H1 (cell line): ENCODE data around the gene ST8SIA5. TPM values are rescaled to one million over a fixed set of nuclear protein-coding genes. Genes with fewer than 3 reads are reported as not detected.
A peak's percentile ranks its signal among the peaks of the same experiment; 100 is the strongest.

Experiments used
- polyA plus RNA-seq, 7 experiments: library from polyadenylated mRNA; depleted of rRNA in 3 of 7; stranded (reverse) in 5 of 7; unstranded in 2 of 7; fragments of >200 nt in 5 of 7; fragments of 200-250 nt in 2 of 7; gene quantifications; 1 replicate in 5 of 7; 2 replicates in 1 of 7; 4 replicates in 1 of 7; pipeline versions ENCODE4 v1.2.1 to v1.2.3, GENCODE V29; 2011 to 2013; ENCODE audit warnings: missing spikeins in 2 of 7, mixed read lengths in 2 of 7
- total RNA-seq: library from RNA; stranded (reverse); fragmentation: NEBNext Ultra II Directional; extraction: Animal tissue kit (Norgen Biotek cat#: 25700); gene quantifications from 2 replicates; pipeline ENCODE4 v1.2.1, GENCODE V29; 2021
- TF ChIP-seq, protein P1 (sequence below), 3 experiments: IDR thresholded peaks; 1 replicate in 2 of 3; 2 replicates in 1 of 3; pipeline versions ENCODE4 v1.5.1 to v1.6.1; 2011; ENCODE audit warnings: low read length in 3 of 3, mild to moderate bottlenecking in 3 of 3, inconsistent platforms in 2 of 3, low read depth in 1 of 3, moderate library complexity in 1 of 3; ENCODE audit not compliant: insufficient read depth in 1 of 3; ENCODE audit errors: control extremely low read depth in 1 of 3

The ST8SIA5 gene
- total and polyA plus RNA-seq, 2 of the 8 experiments (the other 6 are each of a cell fraction or from before 2014, with no cell fraction given) = 2.4 to 6.3 TPM

DNA sequence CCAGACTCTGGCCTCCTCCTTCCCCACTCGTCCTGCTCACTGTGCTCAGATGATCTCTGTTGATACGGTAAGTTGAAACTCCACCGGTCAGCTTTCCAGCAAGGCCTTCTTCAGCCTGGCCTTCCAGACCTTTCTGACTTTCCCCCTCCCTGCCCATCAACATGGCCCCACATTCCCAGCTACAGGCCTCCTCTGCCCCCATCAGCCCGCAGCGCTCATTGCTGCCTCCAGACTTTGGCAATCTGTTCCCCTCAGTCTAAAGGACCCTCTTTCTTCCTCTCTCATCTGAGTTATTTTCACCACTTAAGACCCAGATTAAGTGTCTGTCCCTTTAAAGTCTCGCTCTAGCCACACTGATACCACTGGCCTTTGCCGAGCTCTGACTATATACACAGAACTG, 110.4 kb downstream of the ST8SIA5 start (continued):
- TF ChIP-seq, protein P1, sequence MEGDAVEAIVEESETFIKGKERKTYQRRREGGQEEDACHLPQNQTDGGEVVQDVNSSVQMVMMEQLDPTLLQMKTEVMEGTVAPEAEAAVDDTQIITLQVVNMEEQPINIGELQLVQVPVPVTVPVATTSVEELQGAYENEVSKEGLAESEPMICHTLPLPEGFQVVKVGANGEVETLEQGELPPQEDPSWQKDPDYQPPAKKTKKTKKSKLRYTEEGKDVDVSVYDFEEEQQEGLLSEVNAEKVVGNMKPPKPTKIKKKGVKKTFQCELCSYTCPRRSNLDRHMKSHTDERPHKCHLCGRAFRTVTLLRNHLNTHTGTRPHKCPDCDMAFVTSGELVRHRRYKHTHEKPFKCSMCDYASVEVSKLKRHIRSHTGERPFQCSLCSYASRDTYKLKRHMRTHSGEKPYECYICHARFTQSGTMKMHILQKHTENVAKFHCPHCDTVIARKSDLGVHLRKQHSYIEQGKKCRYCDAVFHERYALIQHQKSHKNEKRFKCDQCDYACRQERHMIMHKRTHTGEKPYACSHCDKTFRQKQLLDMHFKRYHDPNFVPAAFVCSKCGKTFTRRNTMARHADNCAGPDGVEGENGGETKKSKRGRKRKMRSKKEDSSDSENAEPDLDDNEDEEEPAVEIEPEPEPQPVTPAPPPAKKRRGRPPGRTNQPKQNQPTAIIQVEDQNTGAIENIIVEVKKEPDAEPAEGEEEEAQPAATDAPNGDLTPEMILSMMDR (IDR thresholded peaks at IDR 0.05; ENCODE audit: control extremely low read depth in 1 of 3, insufficient read depth in 1 of 3, low read depth in 1 of 3, low read length in 3 of 3) = peak in 2 of 3 experiments; percentile 20 to 38; a peak in 2 of 4 replicates
